DND-41 (cell line): Measurements from ENCODE around the gene PPP2R3C.

Source experiments
- EZH2 ChIP-seq: IDR thresholded peaks from 3 replicates; pipeline ENCODE4 v1.6.1; 2012; ENCODE audit warnings: borderline replicate concordance, low read depth, mild to moderate bottlenecking, moderate library complexity, low read length, inconsistent platforms; ENCODE audit not compliant: severe bottlenecking
- TF ChIP-seq, protein P1 (sequence below): IDR thresholded peaks from 2 replicates; pipeline ENCODE4 v1.5.1; 2012; ENCODE audit warnings: borderline replicate concordance, low read length, moderate library complexity, mild to moderate bottlenecking; ENCODE audit not compliant: poor library complexity, severe bottlenecking; ENCODE audit errors: extremely low read depth

GRCh38 chr14:35164849-35165248 lies 43.1 kb upstream of the PPP2R3C start:
- TF ChIP-seq, protein P1, sequence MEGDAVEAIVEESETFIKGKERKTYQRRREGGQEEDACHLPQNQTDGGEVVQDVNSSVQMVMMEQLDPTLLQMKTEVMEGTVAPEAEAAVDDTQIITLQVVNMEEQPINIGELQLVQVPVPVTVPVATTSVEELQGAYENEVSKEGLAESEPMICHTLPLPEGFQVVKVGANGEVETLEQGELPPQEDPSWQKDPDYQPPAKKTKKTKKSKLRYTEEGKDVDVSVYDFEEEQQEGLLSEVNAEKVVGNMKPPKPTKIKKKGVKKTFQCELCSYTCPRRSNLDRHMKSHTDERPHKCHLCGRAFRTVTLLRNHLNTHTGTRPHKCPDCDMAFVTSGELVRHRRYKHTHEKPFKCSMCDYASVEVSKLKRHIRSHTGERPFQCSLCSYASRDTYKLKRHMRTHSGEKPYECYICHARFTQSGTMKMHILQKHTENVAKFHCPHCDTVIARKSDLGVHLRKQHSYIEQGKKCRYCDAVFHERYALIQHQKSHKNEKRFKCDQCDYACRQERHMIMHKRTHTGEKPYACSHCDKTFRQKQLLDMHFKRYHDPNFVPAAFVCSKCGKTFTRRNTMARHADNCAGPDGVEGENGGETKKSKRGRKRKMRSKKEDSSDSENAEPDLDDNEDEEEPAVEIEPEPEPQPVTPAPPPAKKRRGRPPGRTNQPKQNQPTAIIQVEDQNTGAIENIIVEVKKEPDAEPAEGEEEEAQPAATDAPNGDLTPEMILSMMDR = no peak
- no peak for TF ChIP-seq EZH2
